ENCODE data around the gene ASCL2.

The ASCL2 gene

DNA sequence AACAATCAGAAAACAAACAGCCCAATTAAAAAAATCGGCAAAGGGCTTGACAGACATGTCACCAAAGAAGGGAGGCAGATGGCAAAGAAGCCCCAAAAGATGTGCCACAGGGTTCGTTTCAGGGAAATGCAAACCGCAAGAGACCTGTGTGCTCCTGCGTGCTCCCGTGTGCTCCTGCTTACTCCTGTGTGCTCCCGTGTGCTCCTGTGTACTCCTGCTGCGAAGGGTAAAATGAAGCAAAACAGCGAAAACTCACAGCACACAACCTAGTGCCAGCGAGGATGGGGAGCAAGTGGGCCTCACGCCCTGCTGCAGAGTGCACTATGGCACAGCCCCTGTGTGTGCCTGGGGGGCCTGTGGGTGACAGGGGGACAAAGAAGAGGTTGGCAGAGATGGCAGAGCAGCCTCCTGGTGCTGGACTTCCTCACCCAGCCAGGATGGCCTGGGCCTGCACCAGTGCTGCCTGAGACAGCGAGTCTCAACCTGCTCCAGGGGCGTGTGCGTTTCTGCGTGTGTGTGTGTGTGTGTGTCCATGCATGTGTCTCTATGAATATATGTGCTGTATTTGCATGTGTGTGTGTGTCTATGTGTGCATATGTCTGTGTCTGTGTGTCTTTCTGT, 14.0 kb downstream of the ASCL2 start:
- Histone ChIP-seq H4K20me1 (ENCODE audit: control insufficient read depth, insufficient read depth, low read depth, low read length) (no peaks in the 10 kb centered on the region), H3K79me2 (ENCODE audit: control insufficient read depth, low read length) (no peaks in the 10 kb centered on the region), H3K27ac (ENCODE audit: low read depth, low read length) (no peak overlapping the region), H3F3A (ENCODE audit: control insufficient read depth, insufficient read depth) (no peaks in the 10 kb centered on the region), H3K4me3 (ENCODE audit: low read length) (no peak overlapping the region), H3K4me2 (ENCODE audit: low read length) (no peak overlapping the region), H3K4me1 (ENCODE audit: control insufficient read depth, low read length) (no peaks in the 10 kb centered on the region), H3K9me2 (replicated peaks; ENCODE audit: control insufficient read depth, low read length) (no peaks in the 10 kb centered on the region), H3K27me3 (ENCODE audit: control insufficient read depth, low read length) (no peaks in the 10 kb centered on the region), H3K9me3 (ENCODE audit: control insufficient read depth, insufficient read depth, low read length) (no peaks in the 10 kb centered on the region), H3K36me3 (ENCODE audit: control insufficient read depth, low read length) (no peaks in the 10 kb centered on the region)
- TF ChIP-seq, protein P1, sequence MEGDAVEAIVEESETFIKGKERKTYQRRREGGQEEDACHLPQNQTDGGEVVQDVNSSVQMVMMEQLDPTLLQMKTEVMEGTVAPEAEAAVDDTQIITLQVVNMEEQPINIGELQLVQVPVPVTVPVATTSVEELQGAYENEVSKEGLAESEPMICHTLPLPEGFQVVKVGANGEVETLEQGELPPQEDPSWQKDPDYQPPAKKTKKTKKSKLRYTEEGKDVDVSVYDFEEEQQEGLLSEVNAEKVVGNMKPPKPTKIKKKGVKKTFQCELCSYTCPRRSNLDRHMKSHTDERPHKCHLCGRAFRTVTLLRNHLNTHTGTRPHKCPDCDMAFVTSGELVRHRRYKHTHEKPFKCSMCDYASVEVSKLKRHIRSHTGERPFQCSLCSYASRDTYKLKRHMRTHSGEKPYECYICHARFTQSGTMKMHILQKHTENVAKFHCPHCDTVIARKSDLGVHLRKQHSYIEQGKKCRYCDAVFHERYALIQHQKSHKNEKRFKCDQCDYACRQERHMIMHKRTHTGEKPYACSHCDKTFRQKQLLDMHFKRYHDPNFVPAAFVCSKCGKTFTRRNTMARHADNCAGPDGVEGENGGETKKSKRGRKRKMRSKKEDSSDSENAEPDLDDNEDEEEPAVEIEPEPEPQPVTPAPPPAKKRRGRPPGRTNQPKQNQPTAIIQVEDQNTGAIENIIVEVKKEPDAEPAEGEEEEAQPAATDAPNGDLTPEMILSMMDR (IDR thresholded peaks at IDR 0.05; ENCODE audit: low read depth, low read length, poor library complexity, severe bottlenecking), result no peak
- no peak for TF ChIP-seq EZH2phosphoT487 (IDR thresholded peaks at IDR 0.05; ENCODE audit: borderline replicate concordance, low read length)

DNA sequence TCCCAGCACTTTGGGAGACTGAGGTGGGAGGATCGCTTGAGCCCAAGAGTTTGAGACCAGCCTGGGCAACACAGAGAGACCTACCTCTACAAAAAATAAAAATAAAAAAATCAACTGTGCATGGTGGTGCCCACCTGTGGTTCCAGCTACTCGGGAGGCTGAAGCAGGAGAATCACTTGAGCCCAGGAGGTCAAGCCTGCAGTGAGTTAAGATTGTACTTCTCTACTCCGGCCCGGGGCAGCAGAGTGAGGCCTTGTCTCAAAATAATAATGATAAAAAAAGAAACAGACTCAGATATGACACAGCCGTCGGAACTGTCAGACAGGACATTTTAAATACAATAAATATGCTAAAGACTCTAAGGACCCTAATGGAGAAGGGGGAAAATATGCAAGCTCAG, 18.4 kb downstream of the ASCL2 start:
- H3K9me2 ChIP-seq (replicated peaks; ENCODE audit: control insufficient read depth, low read length), result no peaks in the 10 kb centered on the region
- no peaks in the 10 kb centered on the region for H3F3A ChIP-seq (ENCODE audit: control insufficient read depth, insufficient read depth)
- H3K4me3 ChIP-seq (ENCODE audit: low read length), result no peak overlapping the region
- no peaks in the 10 kb centered on the region for H3K27me3 ChIP-seq (ENCODE audit: control insufficient read depth, low read length)
- no peaks in the 10 kb centered on the region for H3K9me3 ChIP-seq (ENCODE audit: control insufficient read depth, insufficient read depth, low read length)
- no peaks in the 10 kb centered on the region for H3K79me2 ChIP-seq (ENCODE audit: control insufficient read depth, low read length)
- no peaks in the 10 kb centered on the region for H4K20me1 ChIP-seq (ENCODE audit: control insufficient read depth, insufficient read depth, low read depth, low read length)
- H3K36me3 ChIP-seq (ENCODE audit: control insufficient read depth, low read length), result no peaks in the 10 kb centered on the region
- no peaks in the 10 kb centered on the region for H3K4me1 ChIP-seq (ENCODE audit: control insufficient read depth, low read length)
- TF ChIP-seq EZH2phosphoT487 (IDR thresholded peaks at IDR 0.05; ENCODE audit: borderline replicate concordance, low read length), result no peak
- TF ChIP-seq, protein P1 (IDR thresholded peaks at IDR 0.05; ENCODE audit: low read depth, low read length, poor library complexity, severe bottlenecking), result no peak
- H3K27ac ChIP-seq (ENCODE audit: low read depth, low read length), result no peak overlapping the region
- no peak overlapping the region for H3K4me2 ChIP-seq (ENCODE audit: low read length)

- no peaks in the 10 kb centered on the region for H3K9me3 ChIP-seq (ENCODE audit: control insufficient read depth, insufficient read depth, low read length)
- no peaks in the 10 kb centered on the region for H3K36me3 ChIP-seq (ENCODE audit: control insufficient read depth, low read length)
- H3K4me2 ChIP-seq (ENCODE audit: low read length), result no peak overlapping the region
- H4K20me1 ChIP-seq (ENCODE audit: control insufficient read depth, insufficient read depth, low read depth, low read length), result no peaks in the 10 kb centered on the region
- no peak overlapping the region for H3K27ac ChIP-seq (ENCODE audit: low read depth, low read length)
- H3K4me3 ChIP-seq (ENCODE audit: low read length), result no peak overlapping the region
- no peaks in the 10 kb centered on the region for H3K4me1 ChIP-seq (ENCODE audit: control insufficient read depth, low read length)
- H3F3A ChIP-seq (ENCODE audit: control insufficient read depth, insufficient read depth), result no peaks in the 10 kb centered on the region
- no peak for TF ChIP-seq EZH2phosphoT487 (IDR thresholded peaks at IDR 0.05; ENCODE audit: borderline replicate concordance, low read length)
- TF ChIP-seq, protein P1 (IDR thresholded peaks at IDR 0.05; ENCODE audit: low read depth, low read length, poor library complexity, severe bottlenecking), result no peak
- no peaks in the 10 kb centered on the region for H3K27me3 ChIP-seq (ENCODE audit: control insufficient read depth, low read length)
- no peaks in the 10 kb centered on the region for H3K9me2 ChIP-seq (replicated peaks; ENCODE audit: control insufficient read depth, low read length)
- H3K79me2 ChIP-seq (ENCODE audit: control insufficient read depth, low read length), result no peaks in the 10 kb centered on the region
These were observed 19.2 kb downstream of the ASCL2 start for GRCh38 chr11:2251138-2251537.
